ENCODE results near the gene TM7SF2. TPM values are rescaled to one million over a fixed set of nuclear protein-coding genes. Genes with fewer than 3 reads are reported as not detected.
A peak's percentile ranks its signal among the peaks of the same experiment; 100 is the strongest.

The TM7SF2 gene
- total RNA-seq, 1 experiment from 2014 or later = 44.2 TPM

DNA sequence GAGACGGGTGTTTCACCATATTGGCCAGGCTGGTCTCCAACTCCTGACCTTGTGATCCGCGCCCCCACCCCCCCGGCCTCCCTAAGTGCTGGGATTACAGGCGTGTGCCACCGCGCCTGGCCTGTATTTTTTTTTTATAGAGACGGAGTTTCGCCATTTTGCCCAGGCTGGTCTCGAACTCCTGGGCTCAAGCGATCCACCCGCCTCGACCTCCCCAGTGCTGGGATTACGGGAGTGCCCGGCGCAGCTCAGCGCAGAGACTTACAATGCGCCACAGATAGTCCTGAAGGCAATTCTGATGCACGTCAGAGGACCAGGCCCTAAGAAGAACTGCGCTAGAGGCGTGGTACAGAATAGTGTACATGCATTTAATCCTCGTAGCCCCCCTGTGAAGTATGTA is 16.2 kb upstream of the TM7SF2 start:
- no peaks in the 10 kb centered on the region for H4K20me1 ChIP-seq (ENCODE audit: low read length)
- BruUV-seq (replicated peaks) = no TSS peak
- no peaks in the 10 kb centered on the region for H3K9me3 ChIP-seq (ENCODE audit: low read length)
- H3K9ac ChIP-seq (ENCODE audit: low read length) = peak overlapping the region; percentile 88
- ChIA-PET POLR2A (ENCODE audit: unreplicated experiment) (interaction anchor here (0.6 kb wide), 1 partner anchor 444 kb away, joined by 6 read pairs; no protein-coding TSS in a partner anchor), CTCF (no interaction called here)
- ATAC-seq (no peak), DNase-seq (no peak)
- peak overlapping the region; percentile 89 for H2AFZ ChIP-seq (ENCODE audit: low read length)
- no peaks in the 10 kb centered on the region for H3K9me2 ChIP-seq (replicated peaks; ENCODE audit: low read length)
- peaks cover 28% of the 10 kb centered on the region for H3K79me2 ChIP-seq (ENCODE audit: low read length)
- H3K27ac ChIP-seq (ENCODE audit: low read length) = no peak overlapping the region; the same call in 1 of the 2 replicates
- no peaks in the 10 kb centered on the region; the same call in 1 of the 2 replicates for H3K36me3 ChIP-seq (ENCODE audit: low read depth, low read length)
- H3F3A ChIP-seq (ENCODE audit: low read length, unreplicated experiment) = no peaks in the 10 kb centered on the region
- intact Hi-C loops (cut with micrococcal nuclease) = no loop called here
- no peaks in the 10 kb centered on the region for H3K27me3 ChIP-seq (ENCODE audit: low read length)
- H3K4me3 ChIP-seq (ENCODE audit: low read length) = peak overlapping the region; percentile 84
- peak overlapping the region; percentile 99 for H3K4me2 ChIP-seq (ENCODE audit: low read length)
- peaks cover 13% of the 10 kb centered on the region for H3K4me1 ChIP-seq (ENCODE audit: insufficient read depth, low read length)
- TF ChIP-seq EZH2phosphoT487 (IDR thresholded peaks at IDR 0.05; ENCODE audit: borderline replicate concordance, low read length) (no peak), EZH2 (IDR thresholded peaks at IDR 0.05; ENCODE audit: low read length, unreplicated experiment) (no peak)
- TF ChIP-seq, protein P1, sequence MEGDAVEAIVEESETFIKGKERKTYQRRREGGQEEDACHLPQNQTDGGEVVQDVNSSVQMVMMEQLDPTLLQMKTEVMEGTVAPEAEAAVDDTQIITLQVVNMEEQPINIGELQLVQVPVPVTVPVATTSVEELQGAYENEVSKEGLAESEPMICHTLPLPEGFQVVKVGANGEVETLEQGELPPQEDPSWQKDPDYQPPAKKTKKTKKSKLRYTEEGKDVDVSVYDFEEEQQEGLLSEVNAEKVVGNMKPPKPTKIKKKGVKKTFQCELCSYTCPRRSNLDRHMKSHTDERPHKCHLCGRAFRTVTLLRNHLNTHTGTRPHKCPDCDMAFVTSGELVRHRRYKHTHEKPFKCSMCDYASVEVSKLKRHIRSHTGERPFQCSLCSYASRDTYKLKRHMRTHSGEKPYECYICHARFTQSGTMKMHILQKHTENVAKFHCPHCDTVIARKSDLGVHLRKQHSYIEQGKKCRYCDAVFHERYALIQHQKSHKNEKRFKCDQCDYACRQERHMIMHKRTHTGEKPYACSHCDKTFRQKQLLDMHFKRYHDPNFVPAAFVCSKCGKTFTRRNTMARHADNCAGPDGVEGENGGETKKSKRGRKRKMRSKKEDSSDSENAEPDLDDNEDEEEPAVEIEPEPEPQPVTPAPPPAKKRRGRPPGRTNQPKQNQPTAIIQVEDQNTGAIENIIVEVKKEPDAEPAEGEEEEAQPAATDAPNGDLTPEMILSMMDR (conservative IDR thresholded peaks at IDR 0.05; ENCODE audit: low read depth, low read length) = no peak

GRCh38 chr11:65095974-65096806 is 15.5 kb upstream of the TM7SF2 start, which contains the start of gene VPS51:
Gene VPS51, plus strand, starts transcription at chr11:65096214. Its CDS starts 37 bp downstream, at chr11:65096251.
- Histone ChIP-seq H3K4me1 (ENCODE audit: insufficient read depth, low read length) (peaks cover 13% of the 10 kb centered on the region), H3K27me3 (ENCODE audit: low read length) (no peaks in the 10 kb centered on the region), H3K4me2 (ENCODE audit: low read length) (peak within 1 kb of the TSS; percentile 99), H3F3A (ENCODE audit: low read length, unreplicated experiment) (no peaks in the 10 kb centered on the region), H3K36me3 (ENCODE audit: low read depth, low read length) (no peaks in the 10 kb centered on the region; the same call in 1 of the 2 replicates), H3K9me2 (replicated peaks; ENCODE audit: low read length) (no peaks in the 10 kb centered on the region), H3K27ac (ENCODE audit: low read length) (peak within 1 kb of the TSS; percentile 63), H4K20me1 (ENCODE audit: low read length) (no peaks in the 10 kb centered on the region), H3K79me2 (ENCODE audit: low read length) (peaks cover 34% of the 10 kb centered on the region), H3K9me3 (ENCODE audit: low read length) (no peaks in the 10 kb centered on the region), H2AFZ (ENCODE audit: low read length) (peak within 1 kb of the TSS; percentile 89), H3K9ac (ENCODE audit: low read length) (peak within 1 kb of the TSS; percentile 88), H3K4me3 (ENCODE audit: low read length) (peak within 1 kb of the TSS; percentile 84)
- ChIA-PET CTCF (no interaction called here), POLR2A (ENCODE audit: unreplicated experiment) (interaction anchor here (0.6 kb wide), 1 partner anchor 218 kb away, joined by 3 read pairs; the partner anchor contains the start of gene CDC42EP2)
- ATAC-seq (peak; percentile 98), DNase-seq (peak; percentile 92)
- intact Hi-C loops (cut with micrococcal nuclease) = loop anchor here (2.0 kb wide), 1 partner anchor 21 kb away; the partner anchor contains the start of gene ZNHIT2
- TF ChIP-seq, protein P1 (conservative IDR thresholded peaks at IDR 0.05; ENCODE audit: low read depth, low read length) = no peak
- TF ChIP-seq EZH2 (IDR thresholded peaks at IDR 0.05; ENCODE audit: low read length, unreplicated experiment) = no peak
- TF ChIP-seq EZH2phosphoT487 (IDR thresholded peaks at IDR 0.05; ENCODE audit: borderline replicate concordance, low read length) = no peak
- BruUV-seq (replicated peaks) = TSS peak; percentile 81
